Left colon (tissue), 2 donors: ENCODE results near the gene ANKAR. TPM values are rescaled to one million over a fixed set of nuclear protein-coding genes. Genes with fewer than 3 reads are reported as not detected.
"Not testable (repeated sequence)": the region's sequence is repeated elsewhere in the genome, so short reads cannot be mapped to it uniquely, and the experiment has no call there.

Source experiments
- ATAC-seq: fragments of 200-7000 bp; cut with Tn5 transposase; one replicate; pipeline ENCODE4 v1.9.1; 2020; ENCODE audit warnings: mild to moderate bottlenecking, moderate library complexity
- DNase-seq, 2 donors: peaks; one replicate each; pipeline ENCODE4 v3.0.0-alpha.2; 2020
- intact Hi-C, 2 donors: fragments of 100-400 bp; cut with DNase I in 1 of 2; cut with micrococcal nuclease in 1 of 2; formaldehyde crosslinking; loops; one replicate each; pipeline versions ENCODE4 v1.11.2 to v1.14.0; 2022; cut with DNase I, micrococcal nuclease
- total RNA-seq, 2 donors: library from RNA; stranded (reverse); fragmentation: NEBNext Ultra II Directional; extraction: Animal tissue kit (Norgen Biotek cat#: 25700); gene quantifications; one replicate each; pipeline ENCODE4 v1.2.1, GENCODE V29; 2021
- donor health status: DM: no; HTN: no; CAD: no.
- donor health status: DM: yes; HTN: yes; CAD: no.

The ANKAR gene
- total RNA-seq, 2 donors from 2014 or later: 7.6 to 10.6 TPM

- intact Hi-C loops: no loop called here
- ATAC-seq: no peak
- DNase-seq: peak in 1 of 2 donors; percentile 27
These were observed 11.2 kb downstream of the ANKAR start for GRCh38 chr2:189685540-189686229.

DNA sequence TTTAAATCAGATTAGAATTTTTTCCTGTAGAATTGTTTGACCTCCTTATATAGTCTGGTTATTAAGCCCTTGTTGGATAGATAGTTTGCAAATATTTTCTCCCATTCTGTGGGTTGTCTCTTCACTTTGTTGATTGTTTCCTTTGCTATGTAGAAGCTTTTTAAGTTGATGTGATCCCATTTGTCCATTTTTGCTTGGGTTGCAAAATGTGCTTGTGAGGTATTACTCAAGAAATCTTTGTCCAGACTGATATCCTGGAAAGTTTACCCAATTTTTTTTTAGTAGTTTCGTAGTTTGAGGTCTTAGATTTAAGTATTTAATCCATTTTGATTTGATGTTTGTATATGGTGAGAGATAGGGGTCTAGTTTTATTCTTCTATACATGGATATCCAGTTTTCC is 13.3 kb downstream of the ANKAR start:
- ATAC-seq: not testable (repeated sequence)

DNA sequence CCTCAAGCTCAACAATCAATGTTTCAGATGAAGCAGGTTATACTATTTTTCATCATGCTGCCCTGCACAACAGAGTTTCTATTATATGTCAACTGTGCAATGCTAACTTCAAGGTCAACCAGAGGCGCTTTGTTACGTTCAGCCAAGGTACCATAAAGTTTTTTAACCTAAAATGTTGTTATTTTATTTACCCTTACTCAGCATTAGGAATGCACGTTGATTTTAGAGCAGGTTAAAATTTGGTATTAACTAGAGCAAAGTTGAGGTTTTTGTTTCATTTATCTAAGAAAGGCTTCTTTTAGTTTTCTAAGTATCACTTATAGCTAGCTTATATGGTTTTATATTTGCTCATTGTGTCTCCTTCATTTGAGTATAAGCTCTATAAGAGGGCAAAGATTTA is 21.8 kb downstream of the ANKAR start:
- no peak for DNase-seq
- ATAC-seq: no peak
- intact Hi-C loops: loop anchor here in 1 of 2 donors (5.0 kb wide), 1 partner anchor 34 kb away; the partner anchor contains the start of gene ASNSD1

More for the DNA sequence above, 13.3 kb downstream of the ANKAR start:
- intact Hi-C loops, DNase-seq: not testable (repeated sequence)

DNA sequence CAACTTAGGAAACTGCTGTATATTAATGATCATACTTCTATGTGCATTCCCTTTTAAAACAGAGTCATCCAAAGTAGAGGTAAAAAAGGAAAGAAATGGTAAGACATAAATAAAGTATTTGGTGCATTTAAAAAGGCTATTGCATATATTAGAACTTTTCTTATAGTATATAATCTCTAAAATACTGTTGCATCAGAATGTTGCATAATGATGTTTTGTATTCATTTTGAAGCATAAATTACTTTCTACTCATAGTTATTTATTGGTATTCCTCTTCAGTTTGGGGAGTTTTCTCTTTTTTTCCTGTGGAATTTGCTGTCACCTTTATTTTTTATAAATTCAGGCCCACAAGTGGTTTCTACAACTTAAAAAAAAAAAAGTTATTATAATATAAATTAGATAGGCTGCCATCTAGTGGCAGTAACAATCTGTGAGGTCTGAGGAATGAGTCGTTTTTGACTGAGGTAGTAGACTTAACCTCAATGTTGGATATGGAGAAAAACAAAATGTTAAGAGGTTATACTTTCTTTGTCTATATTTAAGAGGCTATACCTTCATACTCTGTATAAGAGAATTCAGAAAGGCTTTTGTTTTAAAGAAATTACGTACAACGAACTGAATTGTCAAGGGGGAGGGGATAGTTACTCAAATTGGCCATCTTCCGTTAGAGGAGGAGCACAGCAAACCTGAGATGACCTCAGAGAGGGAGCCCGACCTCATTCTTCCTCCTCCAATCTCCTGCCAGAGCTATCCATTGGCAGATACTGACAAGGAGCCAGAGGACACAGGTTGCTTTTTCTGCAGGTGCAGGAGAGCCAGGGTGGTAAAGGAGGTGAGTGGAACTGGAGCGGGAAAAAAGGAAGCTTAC is 23.8 kb downstream of the ANKAR start:
- peak; percentile 89 for ATAC-seq
- peak; percentile 30 to 38 for DNase-seq
- intact Hi-C loops: loop anchor here in 1 of 2 donors (5.0 kb wide), 1 partner anchor 36 kb away; the partner anchor contains the start of gene ASNSD1

DNA sequence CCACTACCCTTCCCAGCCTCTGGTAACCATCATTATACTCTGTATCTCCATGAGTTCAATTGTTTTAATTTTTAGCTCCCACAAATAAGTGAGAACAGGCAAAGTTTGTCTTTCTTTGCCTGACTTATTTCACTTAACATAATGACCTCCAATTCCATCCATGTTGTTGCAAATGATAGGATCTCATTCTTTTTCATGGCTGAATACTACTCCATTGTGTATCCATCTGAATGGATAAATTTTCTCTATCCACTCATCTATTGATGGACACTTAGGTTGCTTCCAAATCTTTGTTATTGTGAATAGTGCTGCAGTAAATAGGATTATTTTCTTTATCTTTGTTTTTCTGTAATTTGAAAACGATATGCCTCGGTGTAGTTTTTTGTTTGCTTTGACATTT is 26.2 kb downstream of the ANKAR start:
- ATAC-seq: no peak
- no peak for DNase-seq
- intact Hi-C loops: no loop called here

DNA sequence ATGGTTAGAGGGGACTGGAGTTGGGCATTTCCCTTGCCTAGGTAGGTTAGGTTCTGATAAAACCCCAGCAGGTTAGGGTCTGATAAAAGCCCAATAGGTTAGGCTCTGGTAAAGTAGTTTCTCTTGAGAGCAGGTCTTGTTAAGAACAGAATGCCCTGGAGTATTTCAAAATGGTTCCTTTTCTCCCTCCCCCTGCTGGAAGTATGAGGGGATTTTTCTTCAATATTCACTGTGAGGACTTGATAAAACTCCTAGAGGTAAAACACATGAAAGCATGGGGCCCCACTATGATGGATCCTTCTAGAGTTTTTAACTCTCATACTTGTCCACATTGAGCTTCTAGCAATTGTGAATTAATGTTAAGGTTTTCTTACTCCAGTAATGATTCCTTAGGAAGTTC is 27.6 kb downstream of the ANKAR start:
- ATAC-seq (no peak), DNase-seq (no peak)
- intact Hi-C loops: no loop called here

- intact Hi-C loops: no loop called here
- ATAC-seq: no peak
- no peak for DNase-seq
These were observed 35.2 kb downstream of the ANKAR start for GRCh38 chr2:189709501-189710221.

DNA sequence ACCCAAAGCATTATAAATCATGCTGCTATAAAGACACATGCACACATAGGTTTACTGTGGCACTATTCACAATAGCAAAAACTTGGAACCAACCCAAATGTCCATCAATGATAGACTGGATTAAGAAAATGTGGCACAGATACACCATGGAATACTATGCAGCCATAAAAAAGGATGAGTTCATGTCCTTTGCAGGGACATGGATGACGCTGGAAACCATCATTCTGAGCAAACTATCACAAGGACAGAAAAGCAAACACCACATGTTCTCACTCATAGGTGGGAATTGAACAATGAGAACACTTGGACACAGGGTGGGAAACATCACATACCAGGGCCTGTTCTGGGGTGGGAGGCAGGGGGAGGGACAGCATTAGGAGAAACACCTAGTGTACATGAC is 43.1 kb downstream of the ANKAR start:
- ATAC-seq, DNase-seq, intact Hi-C loops: not testable (repeated sequence)

DNA sequence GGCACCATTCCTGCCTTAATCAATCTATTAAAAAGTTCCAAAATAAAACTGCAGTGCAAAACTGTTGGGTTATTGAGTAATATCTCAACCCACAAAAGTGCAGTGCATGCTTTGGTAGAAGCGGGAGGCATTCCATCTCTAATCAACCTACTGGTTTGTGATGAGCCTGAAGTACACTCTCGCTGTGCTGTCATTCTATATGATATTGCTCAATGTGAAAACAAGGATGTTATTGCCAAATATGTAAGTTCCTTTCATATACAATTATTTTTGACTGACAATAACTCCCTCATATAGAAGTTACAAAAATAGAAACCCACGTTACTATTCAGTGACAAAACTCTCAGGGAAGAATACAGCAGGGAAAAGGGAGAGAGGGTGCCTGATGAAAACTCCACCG is 45.1 kb downstream of the ANKAR start:
- intact Hi-C loops: no loop called here

DNA sequence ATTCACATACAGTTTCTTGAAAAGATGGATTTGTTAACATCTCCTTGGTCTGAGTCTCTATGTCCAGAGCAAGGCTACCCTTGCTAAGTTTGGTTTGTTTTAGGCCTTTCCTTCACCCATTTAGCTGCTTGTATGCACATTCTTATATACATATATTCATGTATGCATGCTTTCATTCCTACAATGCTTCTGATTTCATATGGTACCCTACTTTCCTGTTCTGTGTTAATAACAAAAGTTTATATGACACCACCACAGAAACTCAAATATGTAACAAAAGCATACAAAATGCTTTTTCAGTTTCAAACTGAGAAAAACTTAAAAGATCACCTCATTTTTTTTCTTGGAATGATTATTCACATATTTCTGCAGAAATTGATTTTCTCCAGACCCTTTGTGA is 48.7 kb downstream of the ANKAR start:
- ATAC-seq (no peak), DNase-seq (no peak)
- intact Hi-C loops: no loop called here

More for the DNA sequence above, 45.1 kb downstream of the ANKAR start:
- no peak for ATAC-seq
- DNase-seq: no peak

Other genes starting within 250 kb of the ANKAR start
- 10 to 100 TPM; 18.0 to 19.7 TPM for gene WDR75, start 233.2 kb upstream of the ANKAR start, total RNA-seq
- 100 to 1,000 TPM; 135 to 245 TPM for gene SLC40A1, start 93.9 kb upstream of the ANKAR start, total RNA-seq
- 10 to 100 TPM; 18.5 to 19.2 TPM for gene ASNSD1, start 13.2 kb upstream of the ANKAR start, total RNA-seq
- 1 to 10 TPM; 2.9 to 3.9 TPM for gene OSGEPL1, start 88.1 kb downstream of the ANKAR start, total RNA-seq
- 10 to 100 TPM; 40.4 to 46.6 TPM for gene ORMDL1, start 109.7 kb downstream of the ANKAR start, total RNA-seq
- 10 to 100 TPM; 13.7 to 14.8 TPM for gene PMS1, start 109.8 kb downstream of the ANKAR start, total RNA-seq